HEK293 (cell line): ENCODE results near the gene ZNF23.

Source experiments
- ATF2 ChIP-seq: fragments of 450-650 bp; formaldehyde crosslinking; IDR thresholded peaks from 2 replicates; pipeline ENCODE4 v1.5.1; 2016; ENCODE audit warnings: missing biosample characterization, missing genetic modification characterization, low read depth
- CTCF ChIP-seq: fragments of 450-650 bp; formaldehyde crosslinking; IDR thresholded peaks from 2 replicates; pipeline ENCODE4 v1.5.1; 2016; ENCODE audit warnings: missing biosample characterization, missing genetic modification characterization
- HIC1 ChIP-seq: fragments of 450-650 bp; formaldehyde crosslinking; IDR thresholded peaks from 2 replicates; pipeline ENCODE4 v1.5.1; 2016; ENCODE audit warnings: missing biosample characterization, missing genetic modification characterization
- PRDM1 ChIP-seq: fragments of 450-650 bp; formaldehyde crosslinking; IDR thresholded peaks from 2 replicates; pipeline ENCODE4; 2016; ENCODE audit warnings: missing biosample characterization, missing genetic modification characterization
- REST ChIP-seq: fragments of 450-650 bp; formaldehyde crosslinking; IDR thresholded peaks from 2 replicates; pipeline ENCODE4 v1.5.1; 2016; ENCODE audit warnings: missing biosample characterization, missing genetic modification characterization
- YY1 ChIP-seq: fragments of 450-650 bp; formaldehyde crosslinking; IDR thresholded peaks from 2 replicates; pipeline ENCODE4 v1.5.1; 2018; ENCODE audit warnings: missing biosample characterization, missing genetic modification characterization
- ZEB2 ChIP-seq: fragments of 450-650 bp; formaldehyde crosslinking; IDR thresholded peaks from 2 replicates; pipeline ENCODE4 v1.5.1; 2016; ENCODE audit warnings: missing biosample characterization, missing genetic modification characterization
- ZIC2 ChIP-seq: fragments of 450-650 bp; formaldehyde crosslinking; IDR thresholded peaks from 2 replicates; pipeline ENCODE4 v1.5.1; 2016; ENCODE audit warnings: missing biosample characterization, missing genetic modification characterization
- ZNF184 ChIP-seq: fragments of 450-650 bp; IDR thresholded peaks from 2 replicates; pipeline ENCODE4 v1.5.1; 2018; ENCODE audit warnings: missing biosample characterization, mild to moderate bottlenecking, missing genetic modification characterization
- ZNF274 ChIP-seq, 2 experiments: fragments of 200-500 bp in 1 of 2; fragments of 450-650 bp in 1 of 2; sonication (Bioruptor generic) in 1 of 2; formaldehyde crosslinking in 1 of 2; IDR thresholded peaks; 2 replicates each; pipeline versions ENCODE4 v1.5.1 to v1.6.1; 2014 to 2016; ENCODE audit warnings: borderline replicate concordance in 1 of 2, inconsistent platforms in 1 of 2, low read length in 1 of 2, missing biosample characterization in 1 of 2, missing genetic modification characterization in 1 of 2
- ZNF280D ChIP-seq: fragments of 450-650 bp; formaldehyde crosslinking; IDR thresholded peaks from 2 replicates; pipeline ENCODE4 v1.5.1; 2016; ENCODE audit warnings: missing biosample characterization, missing genetic modification characterization
- ZNF530 ChIP-seq: fragments of 450-650 bp; formaldehyde crosslinking; IDR thresholded peaks from 2 replicates; pipeline ENCODE4 v1.5.1; 2016; ENCODE audit warnings: low read depth, missing biosample characterization, missing genetic modification characterization
- ZSCAN16 ChIP-seq: fragments of 450-650 bp; formaldehyde crosslinking; IDR thresholded peaks from 2 replicates; pipeline ENCODE4 v1.5.1; 2016; ENCODE audit warnings: missing biosample characterization, missing genetic modification characterization
- ZSCAN5A ChIP-seq: fragments of 450-650 bp; formaldehyde crosslinking; IDR thresholded peaks from 2 replicates; pipeline ENCODE4 v1.5.1; 2016; ENCODE audit warnings: missing biosample characterization, missing genetic modification characterization

GRCh38 chr16:71439523-71439922 is 22.5 kb downstream of the ZNF23 start:
- TF ChIP-seq ZSCAN16 (tag by site-specific recombination) (no peak), ZIC2 (no peak), CTCF (tag by site-specific recombination) (no peak), REST (tag by site-specific recombination) (no peak), YY1 (tag by site-specific recombination) (no peak), ZNF184 (tag by site-specific recombination) (no peak), ZNF274 (IDR thresholded peaks at IDR 0.05; ENCODE audit: low read length) (no peak), ZNF274 (tag by site-specific recombination; IDR thresholded peaks at IDR 0.05; ENCODE audit: borderline replicate concordance) (no peak), ZSCAN5A (tag by site-specific recombination) (no peak), ZEB2 (no peak), ZNF530 (tag by site-specific recombination) (no peak), HIC1 (no peak), ATF2 (tag by site-specific recombination) (no peak), ZNF280D (tag by site-specific recombination) (no peak), PRDM1 (tag by site-specific recombination) (no peak)
